ENCODE results near the gene CEP57.

CEP57 gene

DNA sequence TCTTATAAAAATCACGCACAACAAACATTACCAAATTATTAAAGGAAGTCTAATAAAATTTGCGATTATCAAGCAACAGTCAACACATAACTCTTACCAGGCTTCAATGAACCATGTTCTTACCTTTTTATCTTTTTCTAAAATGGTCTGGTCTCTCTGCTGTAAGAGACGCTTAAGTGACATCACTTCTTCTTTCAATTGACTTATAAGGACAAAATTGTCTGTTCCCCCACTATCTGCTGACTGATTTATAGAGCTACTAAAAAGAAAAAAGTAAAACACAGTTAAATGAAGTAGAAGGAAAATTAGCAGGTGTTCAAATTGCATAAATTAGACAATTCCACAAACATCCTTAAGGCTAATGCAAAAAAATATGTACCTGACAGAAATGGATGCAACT, 11.6 kb upstream of the CEP57 start:
- TF ChIP-seq, protein P1, sequence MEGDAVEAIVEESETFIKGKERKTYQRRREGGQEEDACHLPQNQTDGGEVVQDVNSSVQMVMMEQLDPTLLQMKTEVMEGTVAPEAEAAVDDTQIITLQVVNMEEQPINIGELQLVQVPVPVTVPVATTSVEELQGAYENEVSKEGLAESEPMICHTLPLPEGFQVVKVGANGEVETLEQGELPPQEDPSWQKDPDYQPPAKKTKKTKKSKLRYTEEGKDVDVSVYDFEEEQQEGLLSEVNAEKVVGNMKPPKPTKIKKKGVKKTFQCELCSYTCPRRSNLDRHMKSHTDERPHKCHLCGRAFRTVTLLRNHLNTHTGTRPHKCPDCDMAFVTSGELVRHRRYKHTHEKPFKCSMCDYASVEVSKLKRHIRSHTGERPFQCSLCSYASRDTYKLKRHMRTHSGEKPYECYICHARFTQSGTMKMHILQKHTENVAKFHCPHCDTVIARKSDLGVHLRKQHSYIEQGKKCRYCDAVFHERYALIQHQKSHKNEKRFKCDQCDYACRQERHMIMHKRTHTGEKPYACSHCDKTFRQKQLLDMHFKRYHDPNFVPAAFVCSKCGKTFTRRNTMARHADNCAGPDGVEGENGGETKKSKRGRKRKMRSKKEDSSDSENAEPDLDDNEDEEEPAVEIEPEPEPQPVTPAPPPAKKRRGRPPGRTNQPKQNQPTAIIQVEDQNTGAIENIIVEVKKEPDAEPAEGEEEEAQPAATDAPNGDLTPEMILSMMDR (IDR thresholded peaks at IDR 0.05; ENCODE audit: low read depth, low read length) = no peak
- TF ChIP-seq, protein P2, sequence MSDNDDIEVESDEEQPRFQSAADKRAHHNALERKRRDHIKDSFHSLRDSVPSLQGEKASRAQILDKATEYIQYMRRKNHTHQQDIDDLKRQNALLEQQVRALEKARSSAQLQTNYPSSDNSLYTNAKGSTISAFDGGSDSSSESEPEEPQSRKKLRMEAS (IDR thresholded peaks at IDR 0.05; ENCODE audit: low read depth, low read length) = no peak
- TF ChIP-seq POLR2A (IDR thresholded peaks at IDR 0.05; ENCODE audit: extremely low read depth, insufficient read length) (no peak), MYC (IDR thresholded peaks at IDR 0.05; ENCODE audit: low read depth, low read length) (no peak)
- H3K4me3 ChIP-seq (ENCODE audit: low read depth, low read length) = no peak overlapping the region
- no peak for DNase-seq (ENCODE audit: low read depth)

DNA sequence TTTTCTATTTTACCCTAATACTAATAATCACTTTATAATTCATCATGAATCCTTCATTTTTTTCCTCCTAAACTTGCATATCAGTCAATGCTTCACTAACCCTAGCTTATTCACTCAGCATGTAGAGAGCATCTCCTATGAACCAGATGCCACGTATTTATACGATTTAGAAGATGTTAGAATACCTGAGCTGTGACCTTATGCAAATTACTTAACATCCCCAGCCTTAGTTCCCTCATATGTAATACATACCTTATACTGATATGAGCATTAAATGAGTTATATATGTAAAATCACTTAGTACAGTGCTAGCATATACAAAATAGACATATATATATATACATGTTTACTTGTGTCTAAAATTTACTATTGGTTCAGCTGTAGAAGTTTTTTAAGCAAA, 9.8 kb upstream of the CEP57 start:
- TF ChIP-seq MYC (IDR thresholded peaks at IDR 0.05; ENCODE audit: low read depth, low read length) = no peak
- TF ChIP-seq, protein P1 (IDR thresholded peaks at IDR 0.05; ENCODE audit: low read depth, low read length) = no peak
- TF ChIP-seq POLR2A (IDR thresholded peaks at IDR 0.05; ENCODE audit: extremely low read depth, insufficient read length) = no peak
- TF ChIP-seq, protein P2 (IDR thresholded peaks at IDR 0.05; ENCODE audit: low read depth, low read length) = no peak
- no peak overlapping the region for H3K4me3 ChIP-seq (ENCODE audit: low read depth, low read length)
- DNase-seq (ENCODE audit: low read depth) = no peak

- DNase-seq (ENCODE audit: low read depth) = peak; percentile 66
- TF ChIP-seq, protein P1 (IDR thresholded peaks at IDR 0.05; ENCODE audit: low read depth, low read length) = peak; percentile 30
- TF ChIP-seq MYC (IDR thresholded peaks at IDR 0.05; ENCODE audit: low read depth, low read length) (peak; percentile 23; the same call in 1 of the 2 replicates), POLR2A (IDR thresholded peaks at IDR 0.05; ENCODE audit: extremely low read depth, insufficient read length) (peak; percentile 49)
- TF ChIP-seq, protein P2 (IDR thresholded peaks at IDR 0.05; ENCODE audit: low read depth, low read length) = peak; percentile 8; the same call in 1 of the 2 replicates
- H3K4me3 ChIP-seq (ENCODE audit: low read depth, low read length) = peak overlapping the region; percentile 87
Measured at GRCh38 chr11:95788921-95789505, 1.3 kb upstream of the CEP57 start.

GRCh38 chr11:95789506-95790122, 684 bp upstream of the CEP57 start, which contains the start of gene FAM76B:
TSS of gene FAM76B (minus strand) at chr11:95789782. CDS start at chr11:95789478, 304 bp downstream.
- peak; percentile 34 for TF ChIP-seq POLR2A (IDR thresholded peaks at IDR 0.05; ENCODE audit: extremely low read depth, insufficient read length)
- TF ChIP-seq, protein P1 (IDR thresholded peaks at IDR 0.05; ENCODE audit: low read depth, low read length) = no peak
- TF ChIP-seq, protein P2 (IDR thresholded peaks at IDR 0.05; ENCODE audit: low read depth, low read length) = peak; percentile 87
- TF ChIP-seq MYC (IDR thresholded peaks at IDR 0.05; ENCODE audit: low read depth, low read length) = peak; percentile 94
- peak within 1 kb of the TSS; percentile 87 for H3K4me3 ChIP-seq (ENCODE audit: low read depth, low read length)

DNA sequence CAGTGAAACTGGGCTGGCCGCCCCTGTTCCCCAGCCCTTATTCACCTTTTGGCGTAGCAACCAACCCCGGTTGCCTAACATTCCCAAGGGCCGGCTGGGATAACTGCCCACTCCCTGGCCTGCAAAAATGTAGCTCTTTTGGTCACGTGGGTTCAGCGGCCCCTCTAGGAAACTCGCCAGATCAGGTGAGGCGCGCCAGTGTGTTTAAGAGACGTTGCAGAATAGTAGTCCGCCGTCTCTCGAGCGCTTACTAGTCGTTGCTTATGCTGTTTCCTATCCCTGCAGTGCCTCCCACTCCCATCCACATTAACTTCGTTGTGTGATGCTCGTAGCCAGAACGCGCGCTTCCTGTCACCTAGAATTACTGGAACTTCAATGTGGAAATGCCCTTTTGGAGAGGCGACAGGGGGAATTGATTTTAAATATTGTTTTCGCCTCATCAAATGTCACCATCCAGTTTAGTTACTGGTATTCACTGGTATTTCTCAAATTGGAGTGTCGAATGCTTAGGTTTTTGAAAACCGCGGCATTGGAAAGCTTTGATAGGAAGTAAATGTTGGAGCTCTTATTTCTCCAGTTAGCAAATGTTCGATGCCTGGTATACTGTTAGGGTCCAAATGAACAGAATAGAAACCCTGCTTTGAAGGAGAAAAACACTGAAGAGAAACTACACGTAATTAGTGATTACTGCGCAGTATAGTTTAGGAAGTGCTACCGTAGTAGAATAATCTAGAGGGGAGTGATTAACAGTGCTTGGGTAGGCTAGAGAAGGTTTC, 823 bp downstream of the CEP57 start:
- peak overlapping the region; percentile 87 for H3K4me3 ChIP-seq (ENCODE audit: low read depth, low read length)
- DNase-seq (ENCODE audit: low read depth) = peak; percentile 87
- TF ChIP-seq, protein P2 (IDR thresholded peaks at IDR 0.05; ENCODE audit: low read depth, low read length) = peak; percentile 86
- TF ChIP-seq MYC (IDR thresholded peaks at IDR 0.05; ENCODE audit: low read depth, low read length) (peak; percentile 79), POLR2A (IDR thresholded peaks at IDR 0.05; ENCODE audit: extremely low read depth, insufficient read length) (peak; percentile 31)
- TF ChIP-seq, protein P1 (IDR thresholded peaks at IDR 0.05; ENCODE audit: low read depth, low read length) = no peak

More at GRCh38 chr11:95789506-95790122, 684 bp upstream of the CEP57 start, which contains the start of gene FAM76B:
- DNase-seq (ENCODE audit: low read depth) = peak; percentile 100

Data from NB4 (cell line).